ENCODE results near the gene CHRNA4. TPM values are rescaled to one million over a fixed set of nuclear protein-coding genes. Genes with fewer than 3 reads are reported as not detected.

Gene CHRNA4
- total and polyA plus RNA-seq, 2 donors from 2014 or later: 0.44 to 0.67 TPM

DNA sequence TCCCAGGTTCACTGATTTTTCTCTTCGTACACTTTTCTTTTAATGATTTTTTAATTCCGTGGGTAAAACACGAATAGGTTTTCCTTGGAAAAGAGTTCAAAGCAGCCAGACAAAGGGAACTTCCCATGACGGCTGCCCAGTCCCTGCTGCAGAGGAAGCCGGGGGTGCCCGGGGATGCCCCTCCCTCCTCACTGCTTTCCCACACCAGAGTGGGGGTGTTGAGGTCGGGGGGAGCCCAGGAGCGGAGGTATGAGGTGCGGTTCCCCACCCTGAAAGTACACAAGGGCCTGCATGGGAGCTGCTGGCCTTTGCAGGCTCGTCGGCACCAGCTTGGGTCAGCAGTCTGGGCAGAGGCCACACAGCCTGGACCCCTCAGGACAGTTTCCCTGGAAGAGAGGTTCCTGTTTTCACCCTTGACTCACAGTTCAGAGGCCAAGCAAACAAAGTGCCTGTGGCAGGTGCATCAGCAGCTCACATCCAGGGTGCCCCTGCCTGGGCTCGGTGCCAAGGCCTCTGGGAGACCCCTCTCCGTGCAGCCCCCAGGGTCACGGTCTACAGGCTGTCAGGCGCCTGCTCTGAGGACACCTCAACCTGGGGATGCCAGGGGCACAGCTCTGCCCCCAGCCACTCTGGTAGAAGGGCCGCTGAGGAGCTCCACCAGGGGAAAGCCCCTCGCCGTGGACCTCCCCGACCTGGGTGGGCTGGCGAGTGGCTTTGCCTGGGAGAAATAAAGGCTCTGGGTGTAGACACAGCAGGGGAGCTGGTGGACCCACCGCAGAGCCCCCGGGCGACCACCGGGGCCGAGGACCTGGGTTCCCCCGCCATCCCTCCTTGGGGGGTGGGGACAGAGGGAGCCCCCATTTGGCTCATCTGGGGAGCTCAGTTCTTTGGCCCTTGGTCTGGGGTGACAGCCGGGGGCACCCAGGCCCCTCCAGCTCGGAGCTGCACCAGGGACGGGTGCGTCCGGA, 15.4 kb upstream of the CHRNA4 start:
- Histone ChIP-seq H3K27me3 (ENCODE audit: control insufficient read depth, insufficient read depth, low read length) (no peaks in the 10 kb centered on the region), H3K4me3 (ENCODE audit: low read length in 3 of 3) (no peak overlapping the region), H3K9me3 (ENCODE audit: control insufficient read depth in 2 of 3, insufficient read depth in 1 of 3, low read length in 3 of 3) (no peaks in the 10 kb centered on the region), H3K27ac (ENCODE audit: low read depth in 2 of 2, low read length in 2 of 2) (no peak overlapping the region), H3K36me3 (ENCODE audit: control insufficient read depth in 2 of 3, insufficient read depth in 3 of 3, low read length in 3 of 3) (no peaks in the 10 kb centered on the region), H3K9ac (ENCODE audit: low read length in 3 of 3) (no peak overlapping the region), H3K4me1 (ENCODE audit: control insufficient read depth in 2 of 3, insufficient read depth in 2 of 3, low read depth in 1 of 3, low read length in 3 of 3) (peaks cover 0 to 6% (median 0%) of the 10 kb centered on the region in 3 donors)
- DNase-seq: no peak
- TF ChIP-seq, protein P1, sequence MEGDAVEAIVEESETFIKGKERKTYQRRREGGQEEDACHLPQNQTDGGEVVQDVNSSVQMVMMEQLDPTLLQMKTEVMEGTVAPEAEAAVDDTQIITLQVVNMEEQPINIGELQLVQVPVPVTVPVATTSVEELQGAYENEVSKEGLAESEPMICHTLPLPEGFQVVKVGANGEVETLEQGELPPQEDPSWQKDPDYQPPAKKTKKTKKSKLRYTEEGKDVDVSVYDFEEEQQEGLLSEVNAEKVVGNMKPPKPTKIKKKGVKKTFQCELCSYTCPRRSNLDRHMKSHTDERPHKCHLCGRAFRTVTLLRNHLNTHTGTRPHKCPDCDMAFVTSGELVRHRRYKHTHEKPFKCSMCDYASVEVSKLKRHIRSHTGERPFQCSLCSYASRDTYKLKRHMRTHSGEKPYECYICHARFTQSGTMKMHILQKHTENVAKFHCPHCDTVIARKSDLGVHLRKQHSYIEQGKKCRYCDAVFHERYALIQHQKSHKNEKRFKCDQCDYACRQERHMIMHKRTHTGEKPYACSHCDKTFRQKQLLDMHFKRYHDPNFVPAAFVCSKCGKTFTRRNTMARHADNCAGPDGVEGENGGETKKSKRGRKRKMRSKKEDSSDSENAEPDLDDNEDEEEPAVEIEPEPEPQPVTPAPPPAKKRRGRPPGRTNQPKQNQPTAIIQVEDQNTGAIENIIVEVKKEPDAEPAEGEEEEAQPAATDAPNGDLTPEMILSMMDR (IDR thresholded peaks at IDR 0.05; ENCODE audit: borderline replicate concordance, extremely low read depth, insufficient read depth): no peak
- FAIRE-seq: no peak
- intact Hi-C loops (cut with DNase I): no loop called here

DNA sequence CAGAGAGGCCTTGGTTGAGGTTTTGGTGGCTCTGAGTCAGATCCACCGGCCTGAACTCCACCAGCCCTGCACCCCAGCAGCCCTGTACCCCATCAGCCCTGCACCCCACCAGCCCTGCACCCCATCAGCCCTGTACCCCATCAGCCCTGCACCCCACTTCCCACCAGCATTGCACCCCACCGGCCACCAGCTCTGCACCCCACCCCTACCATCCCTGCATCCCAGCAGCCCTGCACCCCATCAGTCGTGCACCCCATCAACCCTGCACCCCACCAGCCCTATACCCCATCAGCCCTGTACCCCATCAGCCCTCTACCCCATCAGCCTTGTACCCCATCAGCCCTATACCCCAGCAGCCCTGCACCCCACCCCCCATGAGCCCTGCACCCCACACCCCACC, 14.3 kb upstream of the CHRNA4 start:
- intact Hi-C loops (cut with DNase I): no loop called here
- no peaks in the 10 kb centered on the region for H3K36me3 ChIP-seq (ENCODE audit: control insufficient read depth in 2 of 3, insufficient read depth in 3 of 3, low read length in 3 of 3)
- no peak overlapping the region for H3K4me3 ChIP-seq (ENCODE audit: low read length in 3 of 3)
- H3K9ac ChIP-seq (ENCODE audit: low read length in 3 of 3): no peak overlapping the region
- FAIRE-seq: no peak
- no peak overlapping the region for H3K27ac ChIP-seq (ENCODE audit: low read depth in 2 of 2, low read length in 2 of 2)
- H3K4me1 ChIP-seq (ENCODE audit: control insufficient read depth in 2 of 3, insufficient read depth in 2 of 3, low read depth in 1 of 3, low read length in 3 of 3): peaks cover 0 to 6% (median 0%) of the 10 kb centered on the region in 3 donors
- TF ChIP-seq, protein P1 (IDR thresholded peaks at IDR 0.05; ENCODE audit: borderline replicate concordance, extremely low read depth, insufficient read depth): no peak
- no peaks in the 10 kb centered on the region for H3K9me3 ChIP-seq (ENCODE audit: control insufficient read depth in 2 of 3, insufficient read depth in 1 of 3, low read length in 3 of 3)
- H3K27me3 ChIP-seq (ENCODE audit: control insufficient read depth, insufficient read depth, low read length): no peaks in the 10 kb centered on the region
- no peak for DNase-seq

DNA sequence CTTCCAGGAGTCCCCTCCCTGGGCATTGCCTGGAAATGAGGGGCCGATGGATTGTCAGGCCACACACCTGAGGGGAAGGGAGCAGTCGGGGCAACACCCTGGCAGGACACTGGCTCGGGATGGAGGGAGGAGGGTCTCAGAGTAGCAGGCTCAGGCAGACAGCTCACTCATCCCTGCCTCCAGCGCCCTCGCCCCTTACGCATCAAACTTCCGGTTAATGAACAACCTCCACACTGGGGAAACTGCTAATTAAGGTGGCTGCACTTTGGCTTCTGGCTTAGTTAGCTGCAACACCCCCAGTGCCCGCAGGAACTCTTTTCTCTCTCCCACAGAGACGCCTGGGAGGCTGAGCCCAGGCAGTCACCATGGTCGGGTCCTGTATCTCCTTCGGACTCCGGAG, 13.4 kb upstream of the CHRNA4 start:
- peak overlapping the region in 1 of 2 donors; percentile 0 for H3K27ac ChIP-seq (ENCODE audit: low read depth in 2 of 2, low read length in 2 of 2)
- TF ChIP-seq, protein P1 (IDR thresholded peaks at IDR 0.05; ENCODE audit: borderline replicate concordance, extremely low read depth, insufficient read depth): no peak
- peak overlapping the region in 2 of 3 donors; percentile 24 to 57 for H3K4me3 ChIP-seq (ENCODE audit: low read length in 3 of 3)
- H3K9me3 ChIP-seq (ENCODE audit: control insufficient read depth in 2 of 3, insufficient read depth in 1 of 3, low read length in 3 of 3): no peaks in the 10 kb centered on the region
- H3K4me1 ChIP-seq (ENCODE audit: control insufficient read depth in 2 of 3, insufficient read depth in 2 of 3, low read depth in 1 of 3, low read length in 3 of 3): peaks cover 0 to 6% (median 0%) of the 10 kb centered on the region in 3 donors
- no peaks in the 10 kb centered on the region for H3K36me3 ChIP-seq (ENCODE audit: control insufficient read depth in 2 of 3, insufficient read depth in 3 of 3, low read length in 3 of 3)
- FAIRE-seq (no peak), DNase-seq (peak in 3 of 5 donors; percentile 68 to 82 (median 69))
- H3K9ac ChIP-seq (ENCODE audit: low read length in 3 of 3): no peak overlapping the region
- no peaks in the 10 kb centered on the region for H3K27me3 ChIP-seq (ENCODE audit: control insufficient read depth, insufficient read depth, low read length)
- intact Hi-C loops (cut with DNase I): no loop called here

All from kidney (tissue), 14 donors.